HEK293 (cell line): ENCODE measurements around the gene MKRN3.

ENCODE experiments used
- ZNF335 ChIP-seq: fragments of 450-650 bp; formaldehyde crosslinking; conservative IDR thresholded peaks from 2 replicates; pipeline ENCODE4 v1.5.1; 2016; ENCODE audit warnings: missing biosample characterization, missing genetic modification characterization
- TF ChIP-seq, protein P1 (sequence below): fragments of 450-650 bp; formaldehyde crosslinking; IDR thresholded peaks from 2 replicates; pipeline ENCODE4 v1.5.1; 2016; ENCODE audit warnings: missing biosample characterization, missing genetic modification characterization
- TF ChIP-seq, protein P2 (sequence below): fragments of 450-650 bp; formaldehyde crosslinking; IDR thresholded peaks from 2 replicates; pipeline ENCODE4 v1.5.1; 2016; ENCODE audit warnings: missing biosample characterization, missing genetic modification characterization
- TF ChIP-seq, protein P3 (sequence below): fragments of 450-650 bp; IDR thresholded peaks from 2 replicates; pipeline ENCODE4 v1.5.1; 2018; ENCODE audit warnings: missing biosample characterization, missing genetic modification characterization

DNA sequence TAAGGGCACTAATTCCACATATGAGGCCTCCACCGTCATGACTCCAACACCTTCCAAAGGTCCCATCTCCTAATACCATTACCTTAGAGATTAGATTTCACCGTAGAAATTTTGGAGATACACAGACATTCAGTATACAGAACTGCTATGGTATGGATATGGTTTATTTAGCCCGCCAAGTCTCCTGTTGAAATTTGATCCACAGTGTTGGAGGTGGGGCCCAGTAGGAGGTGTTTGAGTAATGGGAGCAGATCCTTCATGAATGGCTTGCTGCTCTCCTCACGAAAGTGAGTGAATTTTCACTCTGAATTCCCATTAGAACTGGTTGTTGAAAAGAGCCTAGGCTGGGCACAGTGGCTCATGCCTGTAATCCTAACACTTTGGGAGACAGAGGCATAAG lies 7.4 kb downstream of the MKRN3 start:
- TF ChIP-seq ZNF335 (tag by site-specific recombination) = no peak
- TF ChIP-seq, protein P1, sequence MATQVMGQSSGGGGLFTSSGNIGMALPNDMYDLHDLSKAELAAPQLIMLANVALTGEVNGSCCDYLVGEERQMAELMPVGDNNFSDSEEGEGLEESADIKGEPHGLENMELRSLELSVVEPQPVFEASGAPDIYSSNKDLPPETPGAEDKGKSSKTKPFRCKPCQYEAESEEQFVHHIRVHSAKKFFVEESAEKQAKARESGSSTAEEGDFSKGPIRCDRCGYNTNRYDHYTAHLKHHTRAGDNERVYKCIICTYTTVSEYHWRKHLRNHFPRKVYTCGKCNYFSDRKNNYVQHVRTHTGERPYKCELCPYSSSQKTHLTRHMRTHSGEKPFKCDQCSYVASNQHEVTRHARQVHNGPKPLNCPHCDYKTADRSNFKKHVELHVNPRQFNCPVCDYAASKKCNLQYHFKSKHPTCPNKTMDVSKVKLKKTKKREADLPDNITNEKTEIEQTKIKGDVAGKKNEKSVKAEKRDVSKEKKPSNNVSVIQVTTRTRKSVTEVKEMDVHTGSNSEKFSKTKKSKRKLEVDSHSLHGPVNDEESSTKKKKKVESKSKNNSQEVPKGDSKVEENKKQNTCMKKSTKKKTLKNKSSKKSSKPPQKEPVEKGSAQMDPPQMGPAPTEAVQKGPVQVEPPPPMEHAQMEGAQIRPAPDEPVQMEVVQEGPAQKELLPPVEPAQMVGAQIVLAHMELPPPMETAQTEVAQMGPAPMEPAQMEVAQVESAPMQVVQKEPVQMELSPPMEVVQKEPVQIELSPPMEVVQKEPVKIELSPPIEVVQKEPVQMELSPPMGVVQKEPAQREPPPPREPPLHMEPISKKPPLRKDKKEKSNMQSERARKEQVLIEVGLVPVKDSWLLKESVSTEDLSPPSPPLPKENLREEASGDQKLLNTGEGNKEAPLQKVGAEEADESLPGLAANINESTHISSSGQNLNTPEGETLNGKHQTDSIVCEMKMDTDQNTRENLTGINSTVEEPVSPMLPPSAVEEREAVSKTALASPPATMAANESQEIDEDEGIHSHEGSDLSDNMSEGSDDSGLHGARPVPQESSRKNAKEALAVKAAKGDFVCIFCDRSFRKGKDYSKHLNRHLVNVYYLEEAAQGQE (tag by site-specific recombination) = no peak
- TF ChIP-seq, protein P2, sequence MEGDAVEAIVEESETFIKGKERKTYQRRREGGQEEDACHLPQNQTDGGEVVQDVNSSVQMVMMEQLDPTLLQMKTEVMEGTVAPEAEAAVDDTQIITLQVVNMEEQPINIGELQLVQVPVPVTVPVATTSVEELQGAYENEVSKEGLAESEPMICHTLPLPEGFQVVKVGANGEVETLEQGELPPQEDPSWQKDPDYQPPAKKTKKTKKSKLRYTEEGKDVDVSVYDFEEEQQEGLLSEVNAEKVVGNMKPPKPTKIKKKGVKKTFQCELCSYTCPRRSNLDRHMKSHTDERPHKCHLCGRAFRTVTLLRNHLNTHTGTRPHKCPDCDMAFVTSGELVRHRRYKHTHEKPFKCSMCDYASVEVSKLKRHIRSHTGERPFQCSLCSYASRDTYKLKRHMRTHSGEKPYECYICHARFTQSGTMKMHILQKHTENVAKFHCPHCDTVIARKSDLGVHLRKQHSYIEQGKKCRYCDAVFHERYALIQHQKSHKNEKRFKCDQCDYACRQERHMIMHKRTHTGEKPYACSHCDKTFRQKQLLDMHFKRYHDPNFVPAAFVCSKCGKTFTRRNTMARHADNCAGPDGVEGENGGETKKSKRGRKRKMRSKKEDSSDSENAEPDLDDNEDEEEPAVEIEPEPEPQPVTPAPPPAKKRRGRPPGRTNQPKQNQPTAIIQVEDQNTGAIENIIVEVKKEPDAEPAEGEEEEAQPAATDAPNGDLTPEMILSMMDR = no peak
- TF ChIP-seq, protein P3, sequence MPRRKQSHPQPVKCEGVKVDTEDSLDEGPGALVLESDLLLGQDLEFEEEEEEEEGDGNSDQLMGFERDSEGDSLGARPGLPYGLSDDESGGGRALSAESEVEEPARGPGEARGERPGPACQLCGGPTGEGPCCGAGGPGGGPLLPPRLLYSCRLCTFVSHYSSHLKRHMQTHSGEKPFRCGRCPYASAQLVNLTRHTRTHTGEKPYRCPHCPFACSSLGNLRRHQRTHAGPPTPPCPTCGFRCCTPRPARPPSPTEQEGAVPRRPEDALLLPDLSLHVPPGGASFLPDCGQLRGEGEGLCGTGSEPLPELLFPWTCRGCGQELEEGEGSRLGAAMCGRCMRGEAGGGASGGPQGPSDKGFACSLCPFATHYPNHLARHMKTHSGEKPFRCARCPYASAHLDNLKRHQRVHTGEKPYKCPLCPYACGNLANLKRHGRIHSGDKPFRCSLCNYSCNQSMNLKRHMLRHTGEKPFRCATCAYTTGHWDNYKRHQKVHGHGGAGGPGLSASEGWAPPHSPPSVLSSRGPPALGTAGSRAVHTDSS (tag by site-specific recombination) = no peak
